AML-193 (cell line): ENCODE data around the gene MID2.
"Not testable (repeated sequence)": the region's sequence is repeated elsewhere in the genome, so short reads cannot be mapped to it uniquely, and the experiment has no call there.

Source experiments
- DNase-seq, 2 experiments: peaks; one replicate each; lab custom pipeline; 2025; lab: John Stamatoyannopoulos, UW

Gene MID2

GRCh38 chrX:107955337-107955736, 129.7 kb downstream of the MID2 start:
- not testable (repeated sequence) for DNase-seq

- no peak for DNase-seq
Observed at GRCh38 chrX:107968623-107969022, 143.0 kb downstream of the MID2 start.

GRCh38 chrX:107970073-107970472, 144.4 kb downstream of the MID2 start:
- no peak for DNase-seq

- no peak for DNase-seq
Observed at GRCh38 chrX:107971636-107972035, 146.0 kb downstream of the MID2 start.
